SK-N-SH (cell line): ENCODE data around the gene MAGEC3. TPM values are rescaled to one million over a fixed set of nuclear protein-coding genes. Genes with fewer than 3 reads are reported as not detected.
A peak's percentile ranks its signal among the peaks of the same experiment; 100 is the strongest.
"Not testable (repeated sequence)": the region's sequence is repeated elsewhere in the genome, so short reads cannot be mapped to it uniquely, and the experiment has no call there.

Source experiments
- CTCF ChIA-PET: fragments of 300-600, 350-600 bp; formaldehyde crosslinking; extraction: SDS; loops from one replicate; lab custom pipeline; 2021; lab: Yijun Ruan, JAX
- POLR2A ChIA-PET: fragments of 350-600 bp; sonication (Branson Sonifier 250); formaldehyde crosslinking; extraction: SDS; loops from one replicate; lab custom pipeline; 2020; ENCODE audit warnings: antibody characterized with exemption, inconsistent platforms; lab: Yijun Ruan, JAX
- DNase-seq: peaks from one replicate; pipeline ENCODE4 v3.0.0; 2012
- H2AFZ ChIP-seq: fragments of 200-600 bp; sonication (generic); 2 replicates; pipeline ENCODE4 v1.8.1; 2016; ENCODE audit warnings: antibody characterized with exemption, mild to moderate bottlenecking, low read depth
- H3F3A ChIP-seq: fragments of 200-600 bp; sonication (generic); replicated peaks from 2 replicates; pipeline ENCODE3; 2016; ENCODE audit warnings: antibody characterized with exemption, mild to moderate bottlenecking; ENCODE audit not compliant: insufficient read depth
- H3K27ac ChIP-seq, 2 experiments: fragments of 200-500 bp in 1 of 2; fragments of 200-600 bp in 1 of 2; sonication (Bioruptor generic) in 1 of 2; sonication (generic), shearing (Covaris generic) in 1 of 2; 2 replicates each; pipeline versions ENCODE4 v1.5.1 to v1.6.1; 2014 to 2016; ENCODE audit warnings: low read depth in 2 of 2, inconsistent platforms in 1 of 2, low read length in 1 of 2, mild to moderate bottlenecking in 1 of 2, mixed read lengths in 1 of 2
- H3K27me3 ChIP-seq: fragments of 200-600 bp; sonication (generic), shearing (Covaris generic); 2 replicates; pipeline ENCODE4 v1.6.1; 2016; ENCODE audit warnings: mixed run types; ENCODE audit not compliant: insufficient read depth
- H3K36me3 ChIP-seq, 2 experiments: fragments of 200-500 bp in 1 of 2; fragments of 200-600 bp in 1 of 2; sonication (Bioruptor generic) in 1 of 2; sonication (generic) in 1 of 2; replicated peaks in 1 of 2; 2 replicates each; pipeline versions ENCODE3 to v1.5.1; 2014 to 2016; ENCODE audit warnings: low read length in 1 of 2, mild to moderate bottlenecking in 1 of 2; ENCODE audit not compliant: insufficient read depth in 2 of 2, control insufficient read depth in 1 of 2
- H3K4me1 ChIP-seq, 2 experiments: fragments of 200-500 bp in 1 of 2; fragments of 200-600 bp in 1 of 2; sonication (Bioruptor generic) in 1 of 2; sonication (generic), shearing (Covaris generic) in 1 of 2; 2 replicates each; pipeline versions ENCODE4 v1.5.1 to v1.6.1; 2014 to 2016; ENCODE audit warnings: low read depth in 1 of 2, low read length in 1 of 2, mixed run types in 1 of 2; ENCODE audit not compliant: insufficient read depth in 2 of 2, control insufficient read depth in 1 of 2
- H3K4me2 ChIP-seq: fragments of 200-600 bp; sonication (generic), shearing (Covaris generic); 2 replicates; pipeline ENCODE4 v1.6.1; 2017; ENCODE audit warnings: mixed run types
- H3K4me3 ChIP-seq, 2 experiments: fragments of 200-500 bp in 1 of 2; fragments of 200-600 bp in 1 of 2; sonication (Bioruptor generic) in 1 of 2; sonication (generic), shearing (Covaris generic) in 1 of 2; 2 replicates each; pipeline versions ENCODE4 v1.5.1 to v1.8.1; 2014 to 2016; ENCODE audit warnings: low read depth in 2 of 2, inconsistent platforms in 1 of 2, low read length in 1 of 2, mild to moderate bottlenecking in 1 of 2, mixed read lengths in 1 of 2, moderate library complexity in 1 of 2
- H3K79me2 ChIP-seq: fragments of 200-600 bp; sonication (generic); 2 replicates; pipeline ENCODE4 v1.8.1; 2017; ENCODE audit warnings: mild to moderate bottlenecking; ENCODE audit not compliant: insufficient read depth
- H3K9ac ChIP-seq: fragments of 200-600 bp; sonication (generic); 2 replicates; pipeline ENCODE4 v1.6.1; 2017; ENCODE audit warnings: mixed run types
- H3K9me2 ChIP-seq: fragments of 200-600 bp; sonication (generic); 2 replicates; pipeline ENCODE4 v1.6.1; 2017; ENCODE audit warnings: mixed run types
- H3K9me3 ChIP-seq: fragments of 200-600 bp; sonication (generic); 2 replicates; pipeline ENCODE4 v1.6.1; 2017; ENCODE audit warnings: mixed run types, mild to moderate bottlenecking, moderate library complexity
- H4K20me1 ChIP-seq: fragments of 200-600 bp; sonication (generic); 2 replicates; pipeline ENCODE4 v1.6.1; 2017; ENCODE audit warnings: mild to moderate bottlenecking, mixed run types; ENCODE audit not compliant: insufficient read depth
- CTCF ChIP-seq: fragments of 200-600 bp; sonication (generic); IDR thresholded peaks from 2 replicates; pipeline ENCODE4 v1.6.1; 2017; ENCODE audit warnings: antibody characterized with exemption, mild to moderate bottlenecking, moderate library complexity
- FOSL2 ChIP-seq: IDR thresholded peaks from 2 replicates; pipeline ENCODE4 v1.4.0; 2012; ENCODE audit warnings: low read depth, mild to moderate bottlenecking, moderate library complexity, borderline replicate concordance
- FOXM1 ChIP-seq: IDR thresholded peaks from 2 replicates; pipeline ENCODE4 v1.4.0; 2012; ENCODE audit warnings: low read depth, mild to moderate bottlenecking
- GATA2 ChIP-seq: sonication (generic); formaldehyde crosslinking; IDR thresholded peaks from 2 replicates; pipeline ENCODE4 v1.5.0; 2020; ENCODE audit warnings: mild to moderate bottlenecking, missing genetic modification reagents
- JUND ChIP-seq: IDR thresholded peaks from 2 replicates; pipeline ENCODE4 v1.4.0; 2012
- MEF2A ChIP-seq: IDR thresholded peaks from 2 replicates; pipeline ENCODE4 v1.4.0; 2012; ENCODE audit warnings: low read depth, borderline replicate concordance
- MXI1 ChIP-seq: IDR thresholded peaks from 2 replicates; pipeline ENCODE4 v1.6.1; 2012; ENCODE audit warnings: mild to moderate bottlenecking, low read depth, low read length, improper control_type of control experiment
- RAD21 ChIP-seq: IDR thresholded peaks from 2 replicates; pipeline ENCODE4 v1.6.1; 2012; ENCODE audit warnings: mild to moderate bottlenecking, low read length
- RFX5 ChIP-seq: IDR thresholded peaks from 2 replicates; pipeline ENCODE4 v1.6.1; 2012; ENCODE audit warnings: mild to moderate bottlenecking, improper control_type of control experiment, low read length
- RXRA ChIP-seq: IDR thresholded peaks from 2 replicates; pipeline ENCODE4 v1.4.0; 2012; ENCODE audit warnings: low read depth, mild to moderate bottlenecking, borderline replicate concordance
- WGBS: methylation state at CpG from one replicate; pipeline ENCODE4 v1.1.6; 2017; ENCODE audit warnings: low lambda C conversion rate; 5-methylcytosine and 5-hydroxymethylcytosine counted together
- polyA plus RNA-seq, 3 experiments: library from polyadenylated mRNA; depleted of rRNA; stranded (reverse); fragments of >200 nt; gene quantifications; 2 replicates each; pipeline ENCODE4 v1.2.3, GENCODE V29; 2012
- TF ChIP-seq, protein P1 (sequence below): fragments of 150-350 bp; IDR thresholded peaks from 2 replicates; pipeline ENCODE4 v1.6.1; 2016; ENCODE audit warnings: mild to moderate bottlenecking, low read depth, low read length

Gene MAGEC3
- polyA plus RNA-seq, 1 of the 3 experiments (the other 2 are of a cell fraction), result 0.26 TPM

GRCh38 chrX:141879616-141880015, 41.5 kb downstream of the MAGEC3 start:
- Histone ChIP-seq H3K27ac (no peak overlapping the region), H3K36me3 (no peaks in the 10 kb centered on the region), H2AFZ (no peak overlapping the region), H3K9me2 (no peaks in the 10 kb centered on the region), H3K4me2 (no peak overlapping the region), H3K4me3 (no peak overlapping the region), H3K79me2 (no peaks in the 10 kb centered on the region), H4K20me1 (no peaks in the 10 kb centered on the region), H3K9me3 (no peaks in the 10 kb centered on the region), H3K27me3 (no peaks in the 10 kb centered on the region; the same call in 1 of the 2 replicates), H3K4me1 (no peaks in the 10 kb centered on the region), H3K9ac (no peak overlapping the region), H3F3A (no peaks in the 10 kb centered on the region)
- 6% methylated on average over 5 of the region's 5 CpGs for WGBS
- CTCF ChIA-PET, result no interaction called here
- peak; percentile 22; the same call in 1 of the 2 replicates for TF ChIP-seq CTCF
- no peak for TF ChIP-seq MEF2A
- TF ChIP-seq RAD21, result peak; percentile 33; the same call in 1 of the 2 replicates
- DNase-seq, result no peak
- POLR2A ChIA-PET, result no interaction called here

DNA sequence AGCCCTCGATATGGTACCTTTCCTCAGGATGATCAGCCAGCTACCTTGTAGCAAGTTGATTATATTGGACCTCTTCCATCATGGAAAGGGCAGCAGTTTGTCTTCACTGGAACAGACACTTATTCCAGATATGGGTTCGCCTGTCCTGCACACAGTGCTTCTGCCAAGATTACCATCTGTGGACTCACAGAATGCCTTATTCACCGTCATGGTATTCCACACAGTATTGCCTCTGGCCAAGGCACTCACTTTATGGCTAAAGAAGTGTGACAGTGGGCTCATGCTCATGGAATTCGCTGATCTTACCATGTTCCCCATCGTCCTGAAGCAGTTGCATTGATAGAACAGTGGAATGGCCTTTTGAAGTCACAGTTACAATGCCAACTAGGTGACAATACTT, 50.7 kb downstream of the MAGEC3 start:
- H3K4me1 ChIP-seq, POLR2A ChIA-PET, H3F3A ChIP-seq, DNase-seq, H3K79me2 ChIP-seq, CTCF ChIA-PET, H3K4me3 ChIP-seq, H3K27me3 ChIP-seq, H3K9ac ChIP-seq, H3K36me3 ChIP-seq, H3K27ac ChIP-seq, H3K9me3 ChIP-seq, H3K4me2 ChIP-seq, H3K9me2 ChIP-seq, H4K20me1 ChIP-seq, H2AFZ ChIP-seq: not testable (repeated sequence)
- WGBS, result 0% methylated on average over 4 of the region's 5 CpGs

DNA sequence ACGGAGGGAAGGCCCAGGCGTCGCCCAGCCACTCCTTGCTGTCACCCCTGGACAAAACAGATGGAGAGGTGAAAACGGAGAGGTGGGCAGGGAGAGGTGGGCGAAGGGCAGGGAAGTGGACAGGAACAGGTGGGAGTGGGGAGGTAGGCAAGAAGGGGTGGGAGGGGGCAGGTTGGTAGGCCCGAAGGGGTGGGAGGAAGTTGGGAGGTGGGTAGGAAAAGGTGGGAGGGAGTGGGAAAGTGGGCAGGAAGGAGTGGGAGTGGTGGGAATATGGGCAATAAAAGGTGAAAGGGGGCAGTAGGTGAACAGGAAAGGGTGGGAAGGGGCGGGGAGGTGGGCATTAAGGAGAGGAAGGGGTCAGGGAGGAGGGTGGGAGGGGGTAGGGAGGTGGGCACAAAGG, 56.6 kb downstream of the MAGEC3 start:
- 8% methylated on average over 7 of the region's 7 CpGs for WGBS
- Histone ChIP-seq H2AFZ (no peak overlapping the region), H4K20me1 (no peaks in the 10 kb centered on the region), H3K9me3 (no peaks in the 10 kb centered on the region), H3K27ac (no peak overlapping the region), H3K4me3 (no peak overlapping the region), H3K36me3 (no peaks in the 10 kb centered on the region), H3K9ac (no peak overlapping the region), H3K4me2 (no peak overlapping the region), H3K9me2 (no peaks in the 10 kb centered on the region), H3F3A (no peaks in the 10 kb centered on the region), H3K27me3 (peaks cover 1% of the 10 kb centered on the region; the same call in 1 of the 2 replicates), H3K79me2 (no peaks in the 10 kb centered on the region), H3K4me1 (no peaks in the 10 kb centered on the region)
- TF ChIP-seq JUND, result no peak
- TF ChIP-seq GATA2, result no peak
- TF ChIP-seq, protein P1, sequence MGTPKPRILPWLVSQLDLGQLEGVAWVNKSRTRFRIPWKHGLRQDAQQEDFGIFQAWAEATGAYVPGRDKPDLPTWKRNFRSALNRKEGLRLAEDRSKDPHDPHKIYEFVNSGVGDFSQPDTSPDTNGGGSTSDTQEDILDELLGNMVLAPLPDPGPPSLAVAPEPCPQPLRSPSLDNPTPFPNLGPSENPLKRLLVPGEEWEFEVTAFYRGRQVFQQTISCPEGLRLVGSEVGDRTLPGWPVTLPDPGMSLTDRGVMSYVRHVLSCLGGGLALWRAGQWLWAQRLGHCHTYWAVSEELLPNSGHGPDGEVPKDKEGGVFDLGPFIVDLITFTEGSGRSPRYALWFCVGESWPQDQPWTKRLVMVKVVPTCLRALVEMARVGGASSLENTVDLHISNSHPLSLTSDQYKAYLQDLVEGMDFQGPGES, result no peak
- no peak for TF ChIP-seq RFX5
- TF ChIP-seq RXRA, result no peak
- TF ChIP-seq CTCF, result no peak
- no peak for TF ChIP-seq FOXM1
- no peak for TF ChIP-seq MXI1
- no peak for TF ChIP-seq RAD21
- TF ChIP-seq FOSL2, result no peak
- POLR2A ChIA-PET, result no interaction called here
- CTCF ChIA-PET, result no interaction called here
- DNase-seq, result no peak
